Subcutaneous abdominal adipose tissue (tissue), 5 donors: ENCODE measurements around the gene KIF16B.

Experiments
- H3K27ac ChIP-seq: one replicate; pipeline ENCODE4 v1.7.0; 2013; ENCODE audit warnings: low read depth, mild to moderate bottlenecking, inconsistent platforms, low read length, moderate library complexity
- H3K27me3 ChIP-seq, 5 donors: one replicate each; pipeline ENCODE4 v1.7.0; 2013; ENCODE audit warnings: low read length in 5 of 5, inconsistent platforms in 1 of 5; ENCODE audit not compliant: control insufficient read depth in 5 of 5, insufficient read depth in 4 of 5
- H3K36me3 ChIP-seq, 5 donors: one replicate each; pipeline ENCODE4 v1.7.0; 2013; ENCODE audit warnings: low read length in 5 of 5; ENCODE audit not compliant: control insufficient read depth in 5 of 5, insufficient read depth in 5 of 5
- H3K4me1 ChIP-seq, 5 donors: one replicate each; pipeline ENCODE4 v1.7.0; 2013; ENCODE audit warnings: low read length in 5 of 5, mild to moderate bottlenecking in 3 of 5, moderate library complexity in 1 of 5; ENCODE audit not compliant: control insufficient read depth in 5 of 5, insufficient read depth in 5 of 5
- H3K4me3 ChIP-seq, 5 donors: one replicate each; pipeline ENCODE4 v1.7.0; 2013; ENCODE audit warnings: low read length in 5 of 5, low read depth in 1 of 5
- H3K9ac ChIP-seq, 5 donors: one replicate each; pipeline ENCODE4 v1.7.0; 2013; ENCODE audit warnings: low read length in 5 of 5, mild to moderate bottlenecking in 4 of 5, moderate library complexity in 3 of 5
- H3K9me3 ChIP-seq, 5 donors: one replicate each; pipeline ENCODE4 v1.7.0; 2013; ENCODE audit warnings: low read length in 5 of 5; ENCODE audit not compliant: control insufficient read depth in 5 of 5
- donor health status: healthy.
- donor health status: healthy.
- donor health status: healthy.
- donor health status: healthy.
- donor health status: healthy.

The KIF16B gene

GRCh38 chr20:16385462-16385861, 187.8 kb downstream of the KIF16B start:
- Histone ChIP-seq H3K27ac (no peak overlapping the region), H3K27me3 (no peaks in the 10 kb centered on the region), H3K9me3 (no peaks in the 10 kb centered on the region), H3K4me3 (no peak overlapping the region), H3K9ac (no peak overlapping the region), H3K36me3 (peaks cover 8 to 26% (median 20%) of the 10 kb centered on the region in 5 donors), H3K4me1 (no peaks in the 10 kb centered on the region)

- Histone ChIP-seq H3K9me3 (no peaks in the 10 kb centered on the region), H3K27ac (no peak overlapping the region), H3K27me3 (no peaks in the 10 kb centered on the region), H3K4me1 (peaks cover 0 to under 1% (median 0%) of the 10 kb centered on the region in 5 donors), H3K36me3 (peaks cover 13 to 46% (median 38%) of the 10 kb centered on the region in 5 donors), H3K4me3 (no peak overlapping the region), H3K9ac (no peak overlapping the region)
Observed at GRCh38 chr20:16381444-16381843, 191.8 kb downstream of the KIF16B start.

- peaks cover 0 to 3% (median 0%) of the 10 kb centered on the region in 5 donors for H3K4me1 ChIP-seq
- no peak overlapping the region for H3K4me3 ChIP-seq
- peaks cover 14 to 52% (median 33%) of the 10 kb centered on the region in 5 donors for H3K36me3 ChIP-seq
- H3K27ac ChIP-seq, result no peak overlapping the region
- no peaks in the 10 kb centered on the region for H3K27me3 ChIP-seq
- no peak overlapping the region for H3K9ac ChIP-seq
- H3K9me3 ChIP-seq, result no peaks in the 10 kb centered on the region
Observed at GRCh38 chr20:16378712-16379370, 194.4 kb downstream of the KIF16B start.

- H3K4me1 ChIP-seq, result peaks cover 0 to 3% (median 0%) of the 10 kb centered on the region in 5 donors
- H3K27me3 ChIP-seq, result no peaks in the 10 kb centered on the region
- H3K27ac ChIP-seq, result no peak overlapping the region
- no peak overlapping the region for H3K9ac ChIP-seq
- no peaks in the 10 kb centered on the region for H3K9me3 ChIP-seq
- H3K36me3 ChIP-seq, result peaks cover 14 to 57% (median 37%) of the 10 kb centered on the region in 5 donors
- no peak overlapping the region for H3K4me3 ChIP-seq
Observed at GRCh38 chr20:16378122-16378521, 195.1 kb downstream of the KIF16B start.

- no peaks in the 10 kb centered on the region for H3K9me3 ChIP-seq
- H3K9ac ChIP-seq, result no peak overlapping the region
- H3K27ac ChIP-seq, result no peak overlapping the region
- H3K27me3 ChIP-seq, result no peaks in the 10 kb centered on the region
- H3K4me1 ChIP-seq, result peaks cover 0 to under 1% (median 0%) of the 10 kb centered on the region in 5 donors
- peaks cover 15 to 64% (median 49%) of the 10 kb centered on the region in 5 donors for H3K36me3 ChIP-seq
- no peak overlapping the region for H3K4me3 ChIP-seq
Observed at GRCh38 chr20:16369441-16369840, 203.8 kb downstream of the KIF16B start.

- Histone ChIP-seq H3K4me1 (peaks cover 0 to 7% (median 0%) of the 10 kb centered on the region in 5 donors), H3K9me3 (no peaks in the 10 kb centered on the region), H3K36me3 (peaks cover 15 to 60% (median 43%) of the 10 kb centered on the region in 5 donors), H3K27me3 (no peaks in the 10 kb centered on the region), H3K27ac (no peak overlapping the region), H3K9ac (no peak overlapping the region), H3K4me3 (no peak overlapping the region)
Observed at GRCh38 chr20:16368645-16369292, 204.5 kb downstream of the KIF16B start.

GRCh38 chr20:16367948-16368560, 205.2 kb downstream of the KIF16B start:
- Histone ChIP-seq H3K27ac (no peak overlapping the region), H3K4me1 (peaks cover 0 to 13% (median 0%) of the 10 kb centered on the region in 5 donors), H3K9me3 (no peaks in the 10 kb centered on the region), H3K36me3 (peaks cover 15 to 55% (median 39%) of the 10 kb centered on the region in 5 donors), H3K9ac (no peak overlapping the region), H3K27me3 (no peaks in the 10 kb centered on the region), H3K4me3 (no peak overlapping the region)

- no peak overlapping the region for H3K9ac ChIP-seq
- H3K27ac ChIP-seq, result no peak overlapping the region
- no peaks in the 10 kb centered on the region for H3K27me3 ChIP-seq
- H3K4me3 ChIP-seq, result no peak overlapping the region
- peaks cover 0 to 13% (median 0%) of the 10 kb centered on the region in 5 donors for H3K4me1 ChIP-seq
- no peaks in the 10 kb centered on the region for H3K9me3 ChIP-seq
- peaks cover 12 to 49% (median 40%) of the 10 kb centered on the region in 5 donors for H3K36me3 ChIP-seq
Observed at GRCh38 chr20:16366529-16366928, 206.7 kb downstream of the KIF16B start.

GRCh38 chr20:16364320-16364687, 208.9 kb downstream of the KIF16B start:
- Histone ChIP-seq H3K4me3 (no peak overlapping the region), H3K27ac (no peak overlapping the region), H3K9me3 (no peaks in the 10 kb centered on the region), H3K27me3 (no peaks in the 10 kb centered on the region), H3K9ac (no peak overlapping the region), H3K4me1 (peaks cover 0 to 13% (median 3%) of the 10 kb centered on the region in 5 donors), H3K36me3 (peaks cover 10 to 45% (median 34%) of the 10 kb centered on the region in 5 donors)
